ENCODE results near the gene RHOJ.

DNA sequence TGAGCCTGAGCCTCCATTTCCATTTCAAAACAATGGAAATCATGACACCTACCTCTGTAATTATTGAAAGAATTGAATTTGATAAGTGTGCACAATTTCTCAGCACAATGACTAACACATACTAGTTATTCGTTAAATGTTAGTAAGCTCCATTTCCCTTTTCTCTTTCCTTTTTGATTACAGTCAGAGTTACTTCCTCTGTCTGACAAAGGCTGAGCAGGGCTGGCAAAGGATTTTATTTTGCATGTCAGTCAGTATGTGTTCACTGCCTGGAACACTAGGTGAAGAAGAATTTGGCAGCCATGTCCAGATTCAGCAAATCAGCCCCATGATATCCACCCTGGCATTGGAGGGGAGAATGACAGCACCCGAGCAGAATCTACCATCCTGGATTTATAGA, 12.2 kb upstream of the RHOJ start:
- TF ChIP-seq RAD21 (conservative IDR thresholded peaks at IDR 0.05) (no peak), CTCF (IDR thresholded peaks at IDR 0.05; ENCODE audit: poor library complexity, severe bottlenecking) (no peak), SMC3 (conservative IDR thresholded peaks at IDR 0.05; ENCODE audit: poor library complexity) (no peak), POLR2AphosphoS5 (IDR thresholded peaks at IDR 0.05) (no peak), EZH2 (IDR thresholded peaks at IDR 0.05; ENCODE audit: borderline replicate concordance, insufficient read depth, low read length, poor library complexity, severe bottlenecking) (no peak)
